Uterus (tissue), 2 donors: ENCODE results near the gene SMARCC1.

Experiments
- POLR2A ChIP-seq, 2 donors: fragments of 450-650 bp; IDR thresholded peaks; one replicate each; pipeline ENCODE4 v1.6.1; 2016; ENCODE audit warnings: antibody characterized with exemption in 2 of 2, mild to moderate bottlenecking in 1 of 2, moderate library complexity in 1 of 2
- TF ChIP-seq, protein P1 (sequence below), 4 experiments: fragments of 200-600 bp in 2 of 4; fragments of 450-650 bp in 2 of 4; sonication (generic) in 2 of 4; IDR thresholded peaks; one replicate each; pipeline ENCODE4 v1.5.1; 2016 to 2019; ENCODE audit warnings: antibody characterized with exemption in 4 of 4, mild to moderate bottlenecking in 2 of 4, moderate library complexity in 1 of 4

DNA sequence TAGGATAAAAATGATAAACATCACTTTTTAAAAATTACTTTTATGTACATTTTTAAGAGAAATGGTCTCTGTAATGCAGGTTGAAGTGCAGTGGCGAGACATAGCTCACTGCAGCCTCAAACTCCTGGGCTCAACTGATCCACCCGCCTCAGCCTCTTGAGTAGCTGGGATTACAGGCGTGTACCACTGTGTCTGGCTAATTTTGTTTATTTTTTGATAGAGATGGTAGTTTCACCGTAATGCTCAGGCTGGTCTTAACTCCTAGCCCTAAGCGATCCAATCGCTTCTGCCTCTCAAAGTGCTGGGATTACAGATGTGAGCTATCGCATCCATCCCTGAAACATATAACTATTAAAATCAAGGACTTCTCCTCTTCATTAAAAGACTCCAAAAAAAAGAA lies 140.0 kb downstream of the SMARCC1 start:
- TF ChIP-seq, protein P1, sequence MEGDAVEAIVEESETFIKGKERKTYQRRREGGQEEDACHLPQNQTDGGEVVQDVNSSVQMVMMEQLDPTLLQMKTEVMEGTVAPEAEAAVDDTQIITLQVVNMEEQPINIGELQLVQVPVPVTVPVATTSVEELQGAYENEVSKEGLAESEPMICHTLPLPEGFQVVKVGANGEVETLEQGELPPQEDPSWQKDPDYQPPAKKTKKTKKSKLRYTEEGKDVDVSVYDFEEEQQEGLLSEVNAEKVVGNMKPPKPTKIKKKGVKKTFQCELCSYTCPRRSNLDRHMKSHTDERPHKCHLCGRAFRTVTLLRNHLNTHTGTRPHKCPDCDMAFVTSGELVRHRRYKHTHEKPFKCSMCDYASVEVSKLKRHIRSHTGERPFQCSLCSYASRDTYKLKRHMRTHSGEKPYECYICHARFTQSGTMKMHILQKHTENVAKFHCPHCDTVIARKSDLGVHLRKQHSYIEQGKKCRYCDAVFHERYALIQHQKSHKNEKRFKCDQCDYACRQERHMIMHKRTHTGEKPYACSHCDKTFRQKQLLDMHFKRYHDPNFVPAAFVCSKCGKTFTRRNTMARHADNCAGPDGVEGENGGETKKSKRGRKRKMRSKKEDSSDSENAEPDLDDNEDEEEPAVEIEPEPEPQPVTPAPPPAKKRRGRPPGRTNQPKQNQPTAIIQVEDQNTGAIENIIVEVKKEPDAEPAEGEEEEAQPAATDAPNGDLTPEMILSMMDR (IDR thresholded peaks at IDR 0.05) = no peak
- TF ChIP-seq POLR2A (IDR thresholded peaks at IDR 0.05) = no peak
